ENCODE data around the gene DLGAP4. TPM values are rescaled to one million over a fixed set of nuclear protein-coding genes. Genes with fewer than 3 reads are reported as not detected.

The DLGAP4 gene
- polyA plus RNA-seq, 3 donors: 51.6 to 75.1 (median 66.5) TPM

DNA sequence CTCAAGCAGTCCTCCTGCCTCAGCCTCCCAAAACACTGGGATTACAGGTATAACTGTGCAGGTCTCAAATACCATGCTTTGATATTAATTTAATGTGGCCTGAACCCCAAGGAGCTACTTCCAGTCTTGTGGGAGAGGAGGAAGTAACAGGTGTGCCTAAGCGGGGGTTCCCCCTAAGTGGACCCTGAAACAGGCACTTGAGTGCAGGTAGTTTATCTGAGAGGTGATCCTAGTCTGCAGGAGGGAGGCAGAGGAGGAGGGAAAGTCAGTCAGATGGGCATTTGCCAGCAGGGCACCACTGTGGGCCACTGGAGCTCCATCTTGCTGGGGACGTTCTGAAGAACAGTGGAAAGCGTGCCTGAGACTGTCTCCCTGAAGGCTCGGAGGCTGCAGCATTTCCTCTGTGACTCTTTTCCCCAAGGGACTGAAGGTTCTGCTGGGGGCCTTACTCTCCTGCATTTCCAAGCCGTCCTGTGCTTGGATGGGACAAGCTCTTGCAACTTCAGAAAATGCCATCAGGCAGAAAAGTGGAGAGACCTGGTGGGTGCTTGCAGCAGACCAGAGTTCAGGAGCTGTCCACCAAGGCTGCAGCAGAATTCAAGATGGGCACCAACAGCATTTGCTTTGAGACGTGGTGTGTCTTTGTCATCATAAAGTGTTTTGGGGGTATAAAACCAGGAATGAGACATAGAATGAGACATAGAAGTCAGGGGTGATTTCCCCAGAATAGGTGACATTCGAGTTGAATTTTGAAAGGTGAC, 4.6 kb upstream of the DLGAP4 start:
- DNase-seq (ENCODE audit: extremely low read depth in 1 of 11, low read depth in 9 of 11, low spot score in 4 of 11): no peak

DNA sequence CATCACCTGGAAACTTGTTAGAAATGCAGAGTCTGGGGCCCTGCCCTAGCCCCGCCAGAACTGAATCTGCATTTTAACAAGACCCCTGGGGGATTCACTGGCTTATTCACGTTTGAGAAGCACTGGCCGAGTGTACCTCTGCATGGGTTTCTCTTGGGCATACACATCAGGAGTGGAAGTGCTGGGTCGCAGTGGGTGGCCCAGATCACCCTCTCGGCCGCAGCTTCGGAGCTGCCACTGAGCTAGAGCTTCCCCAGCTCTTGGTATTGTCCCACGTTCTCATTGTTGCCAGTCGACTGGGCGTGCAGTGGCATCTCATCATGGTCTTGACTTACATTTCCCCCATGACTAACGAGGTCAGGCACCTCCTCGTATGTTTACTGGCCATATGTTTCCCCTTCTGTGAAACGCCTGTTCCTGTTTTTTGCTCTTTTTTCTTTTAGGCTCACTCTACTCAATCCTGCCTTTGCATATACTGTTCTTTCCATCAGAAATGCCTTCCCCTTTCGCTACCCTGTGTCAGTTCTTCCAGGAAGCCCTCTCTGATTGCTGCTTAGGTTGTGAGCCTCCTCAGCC, 3.0 kb upstream of the DLGAP4 start:
- DNase-seq (ENCODE audit: extremely low read depth in 1 of 11, low read depth in 9 of 11, low spot score in 4 of 11): no peak

DNA sequence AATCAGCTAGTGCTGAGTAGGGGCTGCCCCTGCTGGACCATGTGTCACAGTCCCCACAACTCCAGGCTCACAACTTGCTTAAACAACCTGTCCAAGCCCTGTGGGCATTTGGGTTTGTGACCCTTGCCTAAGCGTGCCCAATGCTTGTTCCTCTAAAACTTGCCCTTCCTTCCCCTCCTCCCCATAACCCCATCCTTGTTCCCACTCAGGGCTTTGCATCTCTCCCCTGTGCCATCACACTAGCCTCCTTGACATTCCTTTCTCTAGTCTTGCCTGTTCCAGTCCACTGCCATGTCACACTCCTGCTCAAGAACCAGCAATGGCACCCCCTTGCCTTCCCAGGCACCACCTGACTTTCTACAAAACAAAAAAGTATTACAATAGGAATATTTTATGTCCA, 2.3 kb upstream of the DLGAP4 start:
- DNase-seq (ENCODE audit: extremely low read depth in 1 of 11, low read depth in 9 of 11, low spot score in 4 of 11): no peak

DNA sequence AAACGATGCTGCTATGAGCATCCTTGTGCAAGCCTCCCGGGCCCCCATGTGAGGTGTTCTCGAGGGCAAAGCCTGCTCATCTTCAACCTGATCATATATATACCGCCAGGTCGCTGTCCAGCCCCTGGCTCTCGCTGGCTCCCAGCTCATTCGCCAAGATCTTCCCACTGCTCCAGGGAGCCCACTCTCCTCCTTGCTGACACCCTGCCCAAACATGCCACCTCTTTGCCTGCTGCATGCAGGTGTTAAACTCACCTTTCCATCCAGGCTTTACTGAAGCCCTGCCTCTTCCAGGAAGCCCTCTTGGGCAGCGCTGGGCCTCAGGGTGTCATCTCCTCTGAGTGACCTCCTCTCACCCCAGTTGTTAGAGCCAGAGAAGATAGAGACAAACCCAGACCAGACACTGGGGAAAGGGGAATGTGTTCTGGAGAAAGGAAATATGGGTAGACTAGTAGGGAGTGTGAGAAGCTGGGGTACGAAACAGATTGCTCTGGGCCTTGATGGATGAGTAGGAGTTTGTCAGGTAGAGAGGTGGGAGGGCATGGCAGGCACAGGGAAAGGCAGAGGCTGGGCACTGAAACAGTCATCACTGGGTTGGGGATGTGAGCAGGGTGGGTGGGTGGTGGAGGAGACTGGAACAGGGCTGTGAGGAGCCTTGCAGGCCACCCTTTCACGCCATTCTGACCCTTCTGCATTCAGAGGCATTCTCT, 1.2 kb upstream of the DLGAP4 start:
- no peak for DNase-seq (ENCODE audit: extremely low read depth in 1 of 11, low read depth in 9 of 11, low spot score in 4 of 11)

DNA sequence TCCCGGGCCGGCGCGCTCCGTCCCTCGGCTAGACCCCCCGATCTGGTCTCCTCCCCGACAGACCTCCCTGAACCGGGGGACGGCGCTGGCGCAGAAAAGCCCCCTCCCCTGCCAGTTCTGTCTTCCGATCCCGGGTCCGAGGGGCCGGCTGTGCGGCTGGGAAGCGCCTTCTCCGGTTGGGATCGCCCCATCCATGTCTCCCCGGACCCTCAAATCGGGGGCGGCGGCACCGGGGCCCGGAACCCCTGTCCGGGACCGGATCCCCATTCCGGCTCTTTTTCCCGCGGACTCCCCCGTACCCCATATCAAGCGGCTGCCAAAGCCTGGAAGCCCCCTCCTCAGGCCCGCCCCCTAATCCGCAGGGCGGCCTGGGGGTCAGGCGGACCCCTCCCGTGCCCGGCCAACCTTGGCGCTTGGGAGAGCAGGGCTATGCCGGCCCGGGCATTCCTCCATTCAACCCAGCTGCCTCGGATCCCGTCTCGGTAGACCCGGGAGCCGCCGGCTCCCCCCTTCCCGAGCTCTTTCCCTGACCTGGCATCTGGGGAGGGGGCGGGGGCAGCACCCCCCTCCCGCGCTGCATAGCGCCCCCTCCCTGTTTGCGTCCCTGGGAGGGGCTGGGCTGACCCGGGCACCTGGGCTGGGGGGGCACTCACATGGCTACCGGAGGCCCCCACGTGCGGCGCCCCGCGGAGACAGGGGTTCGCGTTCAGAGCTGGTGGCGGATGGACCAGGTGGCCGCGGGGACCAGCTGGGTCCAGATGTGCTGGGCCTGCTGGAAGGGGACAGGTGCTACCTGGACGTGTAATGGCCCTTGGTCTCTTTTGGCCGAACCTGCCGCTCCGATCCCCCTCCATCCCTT, 643 bp downstream of the DLGAP4 start:
- no peak for DNase-seq (ENCODE audit: extremely low read depth in 1 of 11, low read depth in 9 of 11, low spot score in 4 of 11)

DNA sequence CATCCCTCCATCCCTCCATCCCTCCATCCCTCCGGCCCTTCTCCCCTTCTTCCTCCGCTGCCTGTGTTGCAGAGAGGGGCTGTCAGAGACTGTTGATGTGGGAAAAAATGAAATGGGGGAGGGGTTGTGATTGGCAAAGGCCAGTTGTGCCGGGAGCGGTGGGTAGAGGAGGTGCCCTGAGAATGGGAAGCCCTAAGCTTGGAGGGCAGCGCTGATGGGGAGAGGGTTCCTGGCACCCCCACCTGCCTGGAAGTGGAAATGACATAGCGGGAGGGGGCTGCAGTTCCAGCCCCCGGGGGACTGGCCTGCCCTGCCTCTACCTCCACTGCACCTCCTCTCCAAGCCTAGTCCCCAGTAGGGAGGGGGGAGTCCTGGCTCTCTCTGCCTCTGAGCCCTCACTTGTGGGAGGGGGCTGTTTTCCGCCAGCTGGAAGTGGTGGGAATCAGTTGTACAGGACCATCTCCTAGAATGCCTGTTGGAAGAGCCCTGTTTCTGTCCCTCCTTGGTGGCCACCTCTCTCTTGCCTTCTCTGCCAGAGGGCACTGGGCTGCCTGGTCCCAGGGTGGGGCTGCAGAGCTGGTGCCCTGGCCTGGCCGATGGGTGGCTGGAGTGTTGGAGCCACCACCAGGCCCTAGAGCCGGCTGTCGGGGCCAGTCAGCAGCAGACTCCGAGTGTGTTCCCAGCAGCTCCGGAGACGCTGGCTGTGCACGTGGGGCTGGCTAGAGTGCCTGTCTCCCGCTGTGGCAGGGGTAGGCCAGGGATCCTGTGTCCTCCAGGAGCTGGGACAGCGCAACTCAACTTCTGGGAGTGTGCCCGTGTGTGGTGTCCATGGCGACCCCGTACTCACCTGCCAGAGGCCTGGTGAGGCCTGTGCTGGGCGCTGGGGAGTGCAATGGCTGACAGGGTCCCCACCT, 1.5 kb downstream of the DLGAP4 start:
- DNase-seq (ENCODE audit: extremely low read depth in 1 of 11, low read depth in 9 of 11, low spot score in 4 of 11): no peak

DNA sequence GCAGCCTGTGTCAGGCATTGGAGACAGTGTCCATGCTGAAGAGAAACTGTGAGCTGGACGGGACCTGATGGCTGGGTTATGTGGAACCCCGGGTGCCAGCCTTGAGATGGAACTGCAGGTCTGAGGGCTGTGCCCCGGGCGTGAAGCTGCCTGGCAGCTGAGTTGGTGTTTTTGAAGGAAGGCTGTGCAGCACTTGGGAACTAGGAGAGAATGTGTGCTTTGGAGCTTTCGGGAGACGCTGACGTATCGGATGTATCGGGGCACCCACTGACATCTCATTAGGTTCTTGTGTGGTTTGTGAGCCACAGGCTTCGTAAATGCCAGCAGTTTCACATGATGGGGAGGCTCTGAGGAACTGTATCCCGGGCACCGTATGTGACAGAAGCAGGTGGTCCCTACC, 2.2 kb downstream of the DLGAP4 start:
- no peak for DNase-seq (ENCODE audit: extremely low read depth in 1 of 11, low read depth in 9 of 11, low spot score in 4 of 11)

DNA sequence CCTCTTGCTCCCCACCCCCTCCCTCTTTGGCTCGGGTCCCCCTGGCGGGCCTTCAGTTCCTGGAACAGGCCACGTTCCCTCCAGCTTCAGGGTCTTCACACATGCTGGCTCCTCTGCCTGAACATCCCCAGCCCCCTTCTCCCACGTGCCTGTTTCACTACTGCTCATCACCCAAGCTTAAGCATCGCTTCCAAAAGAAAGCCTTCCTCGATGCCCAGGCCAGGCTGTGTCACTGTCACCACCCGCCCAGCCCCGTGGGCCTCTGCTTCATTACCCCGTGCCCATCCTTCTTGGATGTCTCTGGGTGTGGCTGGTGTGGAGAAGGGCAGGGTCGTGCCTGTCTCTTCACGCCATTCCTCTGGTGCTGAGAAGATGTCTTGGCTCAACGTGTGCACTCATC, 2.8 kb downstream of the DLGAP4 start:
- no peak for DNase-seq (ENCODE audit: extremely low read depth in 1 of 11, low read depth in 9 of 11, low spot score in 4 of 11)

DNA sequence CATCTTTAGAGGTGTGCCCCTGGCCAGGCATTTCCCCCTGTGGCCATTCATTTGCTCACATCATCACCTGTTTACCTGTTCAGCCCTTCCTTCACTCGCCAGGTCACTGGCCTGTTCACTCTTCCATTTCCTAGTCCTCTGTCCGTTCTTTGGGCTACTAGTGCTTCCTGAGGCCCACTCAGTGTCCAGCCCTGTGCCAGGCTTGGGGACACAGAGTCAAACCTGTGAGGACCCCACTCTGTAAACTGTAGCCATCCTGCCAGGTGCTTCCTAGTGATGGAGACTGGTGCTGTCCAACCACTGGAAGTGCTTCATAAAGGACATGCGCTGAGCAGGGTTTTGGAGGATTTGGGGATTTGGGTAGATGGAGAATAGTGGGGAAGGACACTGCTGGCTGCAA, 3.5 kb downstream of the DLGAP4 start:
- DNase-seq (ENCODE audit: extremely low read depth in 1 of 11, low read depth in 9 of 11, low spot score in 4 of 11): no peak

DNA sequence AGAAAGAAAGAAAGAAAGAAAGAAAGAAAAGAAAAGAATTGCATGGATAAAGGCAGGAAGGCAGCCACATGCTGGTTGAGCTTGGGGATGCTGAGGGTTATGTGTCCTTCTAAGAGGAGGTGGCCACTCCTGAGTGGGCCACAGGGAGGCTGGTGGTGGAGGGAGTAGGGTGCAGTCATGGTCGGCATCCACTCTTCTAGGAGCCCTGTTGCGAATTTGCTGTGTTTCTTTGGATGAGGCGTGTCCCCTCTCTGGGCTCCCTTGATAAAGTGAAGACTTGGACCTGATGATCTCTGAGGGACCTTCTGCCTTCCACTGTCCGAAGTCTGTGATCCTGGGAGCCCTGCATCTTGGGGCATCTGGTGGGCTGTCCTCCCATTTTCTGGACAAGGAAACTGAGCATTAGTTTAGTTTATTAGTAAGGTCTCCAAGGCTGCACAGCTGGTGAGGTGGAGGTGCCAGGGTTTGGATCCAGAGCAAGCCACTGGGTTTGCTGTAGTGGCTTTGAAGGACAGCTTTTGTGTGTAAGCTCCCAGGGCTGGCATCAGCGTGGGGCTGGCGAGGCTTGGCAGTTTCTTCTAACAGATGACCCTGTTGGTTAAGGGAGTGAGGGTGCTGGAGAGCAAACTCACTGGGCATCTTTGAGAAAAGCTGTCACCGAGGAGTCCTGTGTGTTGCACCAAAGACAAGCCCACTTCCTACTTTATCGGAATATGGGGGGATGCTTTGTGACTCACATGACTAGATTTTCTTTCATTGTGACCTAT, 4.3 kb downstream of the DLGAP4 start:
- DNase-seq (ENCODE audit: extremely low read depth in 1 of 11, low read depth in 9 of 11, low spot score in 4 of 11): no peak

DNA sequence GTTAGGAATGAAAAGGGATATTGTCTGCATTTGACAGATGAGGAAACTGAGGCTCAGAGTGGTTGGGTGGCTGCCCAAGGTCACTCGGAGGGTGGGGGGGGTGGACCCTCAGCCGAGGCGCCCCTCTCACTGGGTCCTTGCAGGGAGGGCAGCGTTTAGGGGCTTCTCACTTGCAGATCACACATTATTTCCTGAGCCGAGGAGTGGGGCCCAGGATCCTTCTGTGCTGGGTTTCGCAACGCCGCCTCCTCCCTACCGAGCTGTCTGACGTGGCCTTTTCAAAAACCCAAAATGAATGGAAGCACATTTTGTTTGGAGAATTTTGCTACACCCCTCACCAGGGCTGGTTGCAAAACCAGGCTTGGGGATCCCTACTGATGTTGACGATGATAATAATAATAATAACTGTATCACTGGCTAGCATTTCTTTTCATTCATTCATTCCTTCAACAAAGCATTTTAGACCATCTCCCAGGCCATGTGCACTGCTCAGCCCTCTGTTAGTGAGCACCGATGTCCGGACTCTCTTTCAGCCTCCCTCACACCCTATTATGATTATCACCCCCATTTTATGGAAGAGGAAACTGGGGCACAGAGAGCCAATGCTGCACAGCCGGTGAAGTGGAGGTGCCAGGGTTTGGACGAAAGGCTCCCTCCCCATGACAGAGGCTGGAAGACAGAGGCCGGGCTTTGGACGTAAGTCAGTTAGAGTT, 5.2 kb downstream of the DLGAP4 start:
- DNase-seq (ENCODE audit: extremely low read depth in 1 of 11, low read depth in 9 of 11, low spot score in 4 of 11): no peak

DNA sequence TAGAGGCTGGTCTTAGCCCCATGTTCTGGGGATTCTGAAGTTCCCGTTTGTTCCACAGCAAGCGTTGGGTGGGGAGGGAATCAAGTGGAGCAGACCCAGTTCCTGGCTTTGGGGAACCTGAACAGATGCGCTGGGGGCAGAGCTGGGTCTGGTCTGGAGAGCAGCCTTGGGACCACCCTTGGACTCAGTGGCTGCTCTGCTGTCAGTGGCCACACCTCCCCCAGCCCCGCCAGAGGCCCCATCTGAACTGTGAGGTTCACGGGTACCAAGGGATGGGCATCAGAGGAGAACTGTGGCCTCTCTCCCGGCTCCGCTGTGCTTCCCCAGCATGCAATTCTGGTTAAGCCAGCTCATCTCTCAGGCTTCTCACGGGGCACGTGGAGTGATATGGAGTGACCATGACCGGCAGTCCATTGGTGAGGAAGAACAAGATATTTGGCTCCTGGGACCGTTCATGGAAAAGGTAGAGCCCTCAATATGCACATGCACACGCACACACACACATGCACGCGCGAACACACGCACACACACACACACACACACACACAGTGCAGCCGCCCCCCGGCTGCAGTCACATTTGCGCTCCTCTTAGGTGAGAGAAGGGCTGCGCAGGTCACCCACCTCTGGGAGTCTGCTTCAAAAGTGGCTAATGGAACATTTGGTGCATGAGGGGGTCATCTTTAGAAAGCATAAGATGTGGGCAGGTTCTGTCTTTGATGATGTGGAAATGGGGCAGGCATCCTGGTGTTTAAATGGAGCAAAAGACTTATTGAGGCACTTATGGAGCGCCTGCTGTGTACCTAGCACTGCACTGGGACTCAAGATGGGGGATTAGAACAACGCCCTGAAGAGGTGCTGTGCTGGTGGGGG, 6.0 kb downstream of the DLGAP4 start:
- DNase-seq (ENCODE audit: extremely low read depth in 1 of 11, low read depth in 9 of 11, low spot score in 4 of 11): no peak

DNA sequence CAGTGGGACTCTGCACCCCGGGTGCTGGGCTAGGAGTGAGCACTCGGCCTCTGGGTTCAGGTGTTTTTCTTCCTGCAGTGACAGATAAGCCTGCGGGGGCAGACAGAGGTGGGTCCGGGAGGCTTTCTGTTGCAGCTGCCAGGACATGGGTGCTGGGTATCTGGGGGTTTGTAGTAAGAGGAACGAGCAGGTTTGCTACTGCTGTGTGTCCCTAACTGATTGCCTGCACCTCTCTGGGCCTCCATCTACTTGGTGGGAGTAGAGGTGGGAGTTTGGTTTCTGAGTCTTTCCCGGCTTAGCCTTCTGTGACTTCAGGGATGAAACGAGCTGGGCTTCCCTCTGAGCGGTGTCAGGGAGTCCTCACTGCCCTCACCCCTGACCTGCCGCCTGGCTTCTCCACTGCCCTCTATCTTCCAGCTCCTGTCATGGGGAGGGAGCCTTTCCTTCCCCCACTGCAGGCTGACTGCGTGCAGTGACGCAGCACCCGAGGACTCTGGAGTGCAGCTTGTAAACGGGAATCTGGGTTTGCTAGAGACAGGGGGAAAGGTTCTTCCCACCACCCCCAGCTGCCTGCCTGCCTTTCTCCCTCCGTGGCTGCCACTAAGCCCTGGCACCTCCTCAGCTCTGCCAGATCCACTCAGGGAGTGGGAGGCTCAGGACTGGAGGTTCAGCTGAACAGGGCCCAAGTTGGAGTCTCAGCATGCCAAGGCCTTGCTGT, 6.7 kb downstream of the DLGAP4 start:
- no peak for DNase-seq (ENCODE audit: extremely low read depth in 1 of 11, low read depth in 9 of 11, low spot score in 4 of 11)

DNA sequence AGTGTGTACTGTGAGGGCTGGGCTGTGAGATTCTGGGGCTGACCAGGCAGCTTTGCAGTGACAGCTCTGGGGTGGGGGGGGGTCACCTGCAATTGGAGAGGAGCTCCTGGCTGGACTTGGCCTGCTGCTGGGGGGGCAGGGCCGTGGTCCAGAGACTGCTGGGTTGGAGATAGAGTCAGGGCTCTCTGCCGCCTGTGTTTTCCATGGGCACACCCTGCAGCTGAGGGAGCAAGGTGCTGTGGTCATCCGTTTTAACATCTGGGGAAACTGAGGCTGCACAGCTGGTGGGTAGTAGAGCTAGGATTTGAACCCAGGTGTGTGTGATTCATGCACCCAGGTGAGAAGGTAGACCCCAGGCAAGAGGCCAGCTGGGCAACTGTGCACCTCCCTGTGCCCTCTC, 7.3 kb downstream of the DLGAP4 start:
- no peak for DNase-seq (ENCODE audit: extremely low read depth in 1 of 11, low read depth in 9 of 11, low spot score in 4 of 11)

DNA sequence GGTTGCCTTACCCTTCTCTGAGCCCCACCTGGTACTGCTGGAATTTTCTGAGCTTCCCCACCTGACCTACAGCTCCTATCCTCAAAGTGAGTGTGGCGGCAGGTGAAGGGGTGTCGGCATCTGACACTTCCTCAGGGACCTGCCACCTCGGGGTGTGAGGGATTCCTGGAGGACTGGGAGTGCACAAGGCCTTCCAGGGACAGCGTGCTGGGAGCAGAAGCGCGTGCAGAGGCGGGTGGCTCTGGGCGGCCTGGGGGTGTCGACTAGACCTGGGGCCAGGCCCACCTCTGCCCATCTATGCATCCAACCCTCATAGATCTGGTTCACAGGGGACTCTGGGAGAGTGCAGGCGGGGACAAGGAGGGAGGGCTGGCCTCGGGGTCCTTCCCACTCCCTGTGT, 7.8 kb downstream of the DLGAP4 start:
- no peak for DNase-seq (ENCODE audit: extremely low read depth in 1 of 11, low read depth in 9 of 11, low spot score in 4 of 11)

Measured in renal cortex interstitium (tissue), 11 donors.